SH-SY5Y (cell line): ENCODE data around the gene ARHGAP5.

Source experiments
- GATA2 ChIP-seq: IDR thresholded peaks from 2 replicates; pipeline ENCODE4 v1.6.1; 2011; ENCODE audit warnings: mild to moderate bottlenecking, low read depth, low read length
- GATA3 ChIP-seq: IDR thresholded peaks from 2 replicates; pipeline ENCODE4 v1.6.1; 2011; ENCODE audit warnings: low read depth, mild to moderate bottlenecking, low read length, moderate library complexity

DNA sequence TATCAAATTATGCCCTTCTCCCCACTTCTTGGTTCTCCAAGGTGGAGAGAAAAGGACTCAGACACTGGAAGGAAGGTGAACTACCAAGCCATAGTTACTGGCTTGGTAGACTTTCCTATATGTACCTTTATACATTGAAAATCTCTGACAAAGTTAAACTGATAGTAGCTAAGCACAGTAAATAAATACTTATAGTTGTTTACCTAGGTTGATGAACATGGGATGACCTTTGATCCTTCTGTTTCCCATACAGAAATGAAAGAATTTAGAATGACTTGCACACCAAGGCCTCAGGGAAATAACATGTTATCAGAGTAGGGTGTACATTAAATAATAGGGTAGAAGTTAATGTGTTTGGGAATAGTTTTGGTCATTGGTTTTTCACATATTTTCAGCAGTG is 6.7 kb downstream of the ARHGAP5 start:
- TF ChIP-seq GATA2 (no peak), GATA3 (no peak)
